ENCODE results near the gene GTF2A1. TPM values are rescaled to one million over a fixed set of nuclear protein-coding genes. Genes with fewer than 3 reads are reported as not detected.

GTF2A1 gene
- total RNA-seq, 1 donor from 2014 or later, result 47.9 TPM

GRCh38 chr14:81264671-81265070 is 43.9 kb upstream of the GTF2A1 start:
- no peaks in the 10 kb centered on the region for H3K27me3 ChIP-seq
- DNase-seq (ENCODE audit: low spot score in 2 of 2), result no peak
- H3K9me3 ChIP-seq, result no peaks in the 10 kb centered on the region
- no peak overlapping the region for H3K4me3 ChIP-seq
- H3K27ac ChIP-seq, result no peak overlapping the region
- no peaks in the 10 kb centered on the region for H3K36me3 ChIP-seq
- no peak for TF ChIP-seq CTCF (IDR thresholded peaks at IDR 0.05)
- no peaks in the 10 kb centered on the region for H3K4me1 ChIP-seq
- intact Hi-C loops (cut with DNase I), result no loop called here

- Histone ChIP-seq H3K27me3 (no peaks in the 10 kb centered on the region), H3K27ac (no peak overlapping the region), H3K4me3 (no peak overlapping the region), H3K4me1 (no peaks in the 10 kb centered on the region), H3K36me3 (no peaks in the 10 kb centered on the region), H3K9me3 (no peaks in the 10 kb centered on the region)
- no peak for DNase-seq (ENCODE audit: low spot score in 2 of 2)
- intact Hi-C loops (cut with DNase I), result no loop called here
- TF ChIP-seq CTCF (IDR thresholded peaks at IDR 0.05), result no peak
These were observed 43.1 kb upstream of the GTF2A1 start for GRCh38 chr14:81263777-81264410.

GRCh38 chr14:81261176-81261575 is 40.4 kb upstream of the GTF2A1 start:
- no peaks in the 10 kb centered on the region for H3K9me3 ChIP-seq
- intact Hi-C loops (cut with DNase I), result no loop called here
- no peak for TF ChIP-seq CTCF (IDR thresholded peaks at IDR 0.05)
- no peaks in the 10 kb centered on the region for H3K36me3 ChIP-seq
- no peak overlapping the region for H3K4me3 ChIP-seq
- DNase-seq (ENCODE audit: low spot score in 2 of 2), result no peak
- H3K4me1 ChIP-seq, result no peaks in the 10 kb centered on the region
- no peak overlapping the region for H3K27ac ChIP-seq
- H3K27me3 ChIP-seq, result no peaks in the 10 kb centered on the region

- no peaks in the 10 kb centered on the region for H3K4me1 ChIP-seq
- no peaks in the 10 kb centered on the region for H3K27me3 ChIP-seq
- H3K9me3 ChIP-seq, result no peaks in the 10 kb centered on the region
- H3K27ac ChIP-seq, result no peak overlapping the region
- no peak for TF ChIP-seq CTCF (IDR thresholded peaks at IDR 0.05)
- intact Hi-C loops (cut with DNase I), result no loop called here
- no peak overlapping the region for H3K4me3 ChIP-seq
- no peaks in the 10 kb centered on the region for H3K36me3 ChIP-seq
- DNase-seq (ENCODE audit: low spot score in 2 of 2), result no peak
These were observed 40.0 kb upstream of the GTF2A1 start for GRCh38 chr14:81260732-81261131.

- no peak for TF ChIP-seq CTCF (IDR thresholded peaks at IDR 0.05)
- Histone ChIP-seq H3K4me3 (no peak overlapping the region), H3K27ac (no peak overlapping the region), H3K9me3 (no peaks in the 10 kb centered on the region), H3K4me1 (no peaks in the 10 kb centered on the region), H3K36me3 (no peaks in the 10 kb centered on the region), H3K27me3 (no peaks in the 10 kb centered on the region)
- no peak for DNase-seq (ENCODE audit: low spot score in 2 of 2)
- intact Hi-C loops (cut with DNase I), result no loop called here
These were observed 35.7 kb upstream of the GTF2A1 start for GRCh38 chr14:81256289-81256960.
